ENCODE measurements around the gene PGPEP1.

- no peak for TF ChIP-seq POLR2A (IDR thresholded peaks at IDR 0.05; ENCODE audit: low read depth, low read length)
- TF ChIP-seq POLR2AphosphoS5 (IDR thresholded peaks at IDR 0.05; ENCODE audit: low read depth, low read length), result no peak
- TF ChIP-seq TAF1 (IDR thresholded peaks at IDR 0.05; ENCODE audit: borderline replicate concordance, low read depth, low read length), result no peak
These were observed 10.1 kb downstream of the PGPEP1 start for GRCh38 chr19:18350490-18350889.

Measured in GM12892 (cell line).